ENCODE results near the gene CCDC146.
A peak's percentile ranks its signal among the peaks of the same experiment; 100 is the strongest.

Gene CCDC146

GRCh38 chr7:77239471-77239870, 117.1 kb downstream of the CCDC146 start:
- Mint-ChIP-seq H3K27me3 (ENCODE audit: low read depth) (no peaks in the 10 kb centered on the region), H3K9me3 (no peaks in the 10 kb centered on the region), H3K27ac (no peak overlapping the region), H3K4me1 (ENCODE audit: low read depth) (peaks cover 16% of the 10 kb centered on the region), H3K4me3 (peak overlapping the region; percentile 19), H3K36me3 (ENCODE audit: low read depth) (peaks cover 18% of the 10 kb centered on the region)

- Mint-ChIP-seq H3K27me3 (ENCODE audit: low read depth) (no peaks in the 10 kb centered on the region), H3K9me3 (no peaks in the 10 kb centered on the region), H3K27ac (no peak overlapping the region), H3K4me1 (ENCODE audit: low read depth) (peaks cover 21% of the 10 kb centered on the region), H3K36me3 (ENCODE audit: low read depth) (peaks cover 16% of the 10 kb centered on the region), H3K4me3 (no peak overlapping the region)
Measured at GRCh38 chr7:77242068-77242467, 119.7 kb downstream of the CCDC146 start.

GRCh38 chr7:77242554-77242953, 120.1 kb downstream of the CCDC146 start:
- Mint-ChIP-seq H3K4me3 (no peak overlapping the region), H3K27me3 (ENCODE audit: low read depth) (no peaks in the 10 kb centered on the region), H3K36me3 (ENCODE audit: low read depth) (peaks cover 14% of the 10 kb centered on the region), H3K4me1 (ENCODE audit: low read depth) (peaks cover 21% of the 10 kb centered on the region), H3K27ac (no peak overlapping the region), H3K9me3 (no peaks in the 10 kb centered on the region)

- Mint-ChIP-seq H3K36me3 (ENCODE audit: low read depth) (peaks cover 4% of the 10 kb centered on the region), H3K4me3 (no peak overlapping the region)
Measured at GRCh38 chr7:77244222-77244934, 122.0 kb downstream of the CCDC146 start.

GRCh38 chr7:77245015-77245755, 122.8 kb downstream of the CCDC146 start:
- Mint-ChIP-seq H3K27me3 (ENCODE audit: low read depth) (peaks cover 8% of the 10 kb centered on the region), H3K36me3 (ENCODE audit: low read depth) (peaks cover 3% of the 10 kb centered on the region), H3K9me3 (no peaks in the 10 kb centered on the region), H3K27ac (no peak overlapping the region), H3K4me3 (no peak overlapping the region), H3K4me1 (ENCODE audit: low read depth) (peaks cover 9% of the 10 kb centered on the region)

More at GRCh38 chr7:77244222-77244934, 122.0 kb downstream of the CCDC146 start:
- Mint-ChIP-seq H3K9me3 (no peaks in the 10 kb centered on the region), H3K4me1 (ENCODE audit: low read depth) (peaks cover 17% of the 10 kb centered on the region), H3K27me3 (ENCODE audit: low read depth) (no peaks in the 10 kb centered on the region), H3K27ac (no peak overlapping the region)

- H3K9me3 Mint-ChIP-seq, result no peaks in the 10 kb centered on the region
- H3K4me3 Mint-ChIP-seq, result no peak overlapping the region
- H3K27ac Mint-ChIP-seq, result no peak overlapping the region
Measured at GRCh38 chr7:77246026-77246640, 123.7 kb downstream of the CCDC146 start.

GRCh38 chr7:77247206-77247850, 124.9 kb downstream of the CCDC146 start:
- Mint-ChIP-seq H3K27me3 (ENCODE audit: low read depth) (peaks cover 14% of the 10 kb centered on the region), H3K4me3 (no peak overlapping the region), H3K27ac (no peak overlapping the region), H3K4me1 (ENCODE audit: low read depth) (peaks cover 6% of the 10 kb centered on the region), H3K9me3 (no peaks in the 10 kb centered on the region), H3K36me3 (ENCODE audit: low read depth) (no peaks in the 10 kb centered on the region)

More at GRCh38 chr7:77246026-77246640, 123.7 kb downstream of the CCDC146 start:
- H3K36me3 Mint-ChIP-seq (ENCODE audit: low read depth), result peaks cover 3% of the 10 kb centered on the region
- H3K27me3 Mint-ChIP-seq (ENCODE audit: low read depth), result peaks cover 14% of the 10 kb centered on the region
- H3K4me1 Mint-ChIP-seq (ENCODE audit: low read depth), result peaks cover 9% of the 10 kb centered on the region

GRCh38 chr7:77248154-77248553, 125.7 kb downstream of the CCDC146 start:
- no peak overlapping the region for H3K27ac Mint-ChIP-seq
- H3K4me1 Mint-ChIP-seq (ENCODE audit: low read depth), result peaks cover 7% of the 10 kb centered on the region
- no peaks in the 10 kb centered on the region for H3K36me3 Mint-ChIP-seq (ENCODE audit: low read depth)
- peaks cover 14% of the 10 kb centered on the region for H3K27me3 Mint-ChIP-seq (ENCODE audit: low read depth)
- no peaks in the 10 kb centered on the region for H3K9me3 Mint-ChIP-seq
- no peak overlapping the region for H3K4me3 Mint-ChIP-seq

GRCh38 chr7:77252506-77252905, 130.1 kb downstream of the CCDC146 start:
- Mint-ChIP-seq H3K36me3 (ENCODE audit: low read depth) (no peaks in the 10 kb centered on the region), H3K4me1 (ENCODE audit: low read depth) (peaks cover 2% of the 10 kb centered on the region), H3K4me3 (no peak overlapping the region), H3K27ac (no peak overlapping the region), H3K27me3 (ENCODE audit: low read depth) (peaks cover 14% of the 10 kb centered on the region), H3K9me3 (no peaks in the 10 kb centered on the region)

- Mint-ChIP-seq H3K36me3 (ENCODE audit: low read depth) (no peaks in the 10 kb centered on the region), H3K4me1 (ENCODE audit: low read depth) (peaks cover 2% of the 10 kb centered on the region), H3K4me3 (no peak overlapping the region), H3K27me3 (ENCODE audit: low read depth) (peaks cover 14% of the 10 kb centered on the region), H3K27ac (no peak overlapping the region), H3K9me3 (no peaks in the 10 kb centered on the region)
Measured at GRCh38 chr7:77253151-77253550, 130.7 kb downstream of the CCDC146 start.

GRCh38 chr7:77254429-77254828, 132.0 kb downstream of the CCDC146 start:
- Mint-ChIP-seq H3K9me3 (no peaks in the 10 kb centered on the region), H3K36me3 (ENCODE audit: low read depth) (no peaks in the 10 kb centered on the region), H3K4me1 (ENCODE audit: low read depth) (peaks cover 2% of the 10 kb centered on the region), H3K27me3 (ENCODE audit: low read depth) (peaks cover 14% of the 10 kb centered on the region), H3K27ac (no peak overlapping the region), H3K4me3 (no peak overlapping the region)

- Mint-ChIP-seq H3K9me3 (no peaks in the 10 kb centered on the region), H3K36me3 (ENCODE audit: low read depth) (no peaks in the 10 kb centered on the region), H3K27me3 (ENCODE audit: low read depth) (peaks cover 9% of the 10 kb centered on the region), H3K4me1 (ENCODE audit: low read depth) (peaks cover 2% of the 10 kb centered on the region), H3K4me3 (no peak overlapping the region), H3K27ac (no peak overlapping the region)
Measured at GRCh38 chr7:77254915-77255314, 132.5 kb downstream of the CCDC146 start.

- Mint-ChIP-seq H3K4me1 (ENCODE audit: low read depth) (peaks cover 2% of the 10 kb centered on the region), H3K36me3 (ENCODE audit: low read depth) (no peaks in the 10 kb centered on the region), H3K9me3 (no peaks in the 10 kb centered on the region), H3K4me3 (no peak overlapping the region), H3K27me3 (ENCODE audit: low read depth) (no peaks in the 10 kb centered on the region), H3K27ac (no peak overlapping the region)
Measured at GRCh38 chr7:77258014-77258413, 135.6 kb downstream of the CCDC146 start.

GRCh38 chr7:77258593-77258992, 136.2 kb downstream of the CCDC146 start:
- Mint-ChIP-seq H3K4me3 (no peak overlapping the region), H3K4me1 (ENCODE audit: low read depth) (no peaks in the 10 kb centered on the region), H3K9me3 (no peaks in the 10 kb centered on the region), H3K27me3 (ENCODE audit: low read depth) (no peaks in the 10 kb centered on the region), H3K27ac (no peak overlapping the region), H3K36me3 (ENCODE audit: low read depth) (no peaks in the 10 kb centered on the region)
